NCI-H460 (cell line): Measurements from ENCODE around the gene PPP4R4. TPM values are rescaled to one million over a fixed set of nuclear protein-coding genes. Genes with fewer than 3 reads are reported as not detected.
"Not testable (repeated sequence)": the region's sequence is repeated elsewhere in the genome, so short reads cannot be mapped to it uniquely, and the experiment has no call there.

Experiments
- DNase-seq: peaks from one replicate; pipeline ENCODE4 v3.0.0-alpha.2; 2016; ENCODE audit warnings: low read depth; ENCODE audit errors: extremely low read depth
- total RNA-seq: library from RNA; depleted of rRNA; stranded (reverse); fragments of >200 nt; shearing (Covaris generic); gene quantifications from 2 replicates; pipeline ENCODE4 v1.2.3, GENCODE V29; 2014

The PPP4R4 gene
- total RNA-seq, 1 experiment from 2014 or later: 0.35 TPM

DNA sequence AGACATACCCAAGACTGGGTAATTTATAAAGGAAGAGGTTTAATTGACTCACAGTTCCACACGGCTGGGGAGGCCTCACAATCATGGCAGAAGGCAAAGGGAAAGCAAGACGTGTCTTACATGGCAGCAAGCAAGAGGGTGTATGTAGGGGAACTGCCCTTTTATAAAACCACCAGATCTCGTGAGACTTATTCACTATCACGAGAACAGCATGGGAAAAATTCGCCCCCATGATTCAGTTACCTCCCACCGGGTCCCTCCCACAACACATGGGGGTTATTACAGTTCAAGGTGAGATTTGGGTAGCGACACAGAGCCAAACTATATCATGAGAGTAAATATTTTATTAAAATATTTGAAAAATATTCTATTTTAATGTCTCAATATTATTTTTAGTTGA, 94.5 kb downstream of the PPP4R4 start:
- not testable (repeated sequence) for DNase-seq

DNA sequence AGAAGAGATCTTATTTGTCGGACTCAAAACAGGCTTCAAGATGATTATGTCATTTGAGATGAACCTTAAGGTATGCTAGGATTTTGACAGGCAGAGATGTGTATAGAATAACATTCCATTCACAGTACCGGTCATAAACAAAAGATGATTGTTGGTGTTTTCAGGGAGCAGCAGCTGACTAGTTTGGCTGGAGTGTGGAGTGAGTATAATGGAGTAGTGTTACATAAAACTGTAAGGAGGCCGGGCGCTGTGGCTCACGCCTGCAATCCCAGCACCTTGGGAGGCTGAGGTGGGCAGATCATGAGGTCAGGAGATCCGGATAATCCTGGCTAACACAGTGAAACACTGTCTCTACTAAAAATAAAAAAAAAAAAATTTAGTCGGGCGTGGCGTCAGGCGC, 95.0 kb downstream of the PPP4R4 start:
- DNase-seq: no peak

DNA sequence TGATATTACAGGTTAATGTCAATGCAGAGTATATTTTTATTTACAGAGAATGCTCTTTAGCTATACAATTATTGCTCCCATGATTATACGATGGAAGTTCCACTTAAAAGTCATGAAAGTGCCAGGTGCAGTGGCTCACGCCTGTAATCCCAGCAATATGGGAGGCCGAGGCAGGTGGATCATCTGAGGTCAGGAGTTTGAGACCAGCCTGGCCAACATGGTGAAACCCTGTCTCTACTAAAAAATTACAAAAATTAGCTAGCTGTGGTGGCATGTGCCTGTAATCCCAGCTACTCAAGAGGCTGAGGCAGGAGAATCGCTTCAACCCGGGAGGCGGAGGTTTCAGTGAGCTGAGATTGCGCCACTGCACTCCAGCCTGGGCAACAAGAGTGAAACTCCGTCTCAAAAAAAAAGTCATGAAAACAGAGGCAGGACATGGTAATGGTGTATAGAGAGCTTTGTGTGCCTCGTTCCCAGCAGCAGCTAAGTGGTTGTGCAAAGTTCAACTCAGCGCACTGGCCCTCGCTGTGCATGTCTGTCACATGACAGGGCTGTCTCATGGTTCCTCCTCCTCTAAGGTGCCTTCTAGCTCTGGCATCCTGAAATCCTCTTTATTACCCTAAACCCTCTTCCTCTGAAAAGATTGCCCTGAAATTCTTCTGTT, 102.9 kb downstream of the PPP4R4 start:
- not testable (repeated sequence) for DNase-seq

DNA sequence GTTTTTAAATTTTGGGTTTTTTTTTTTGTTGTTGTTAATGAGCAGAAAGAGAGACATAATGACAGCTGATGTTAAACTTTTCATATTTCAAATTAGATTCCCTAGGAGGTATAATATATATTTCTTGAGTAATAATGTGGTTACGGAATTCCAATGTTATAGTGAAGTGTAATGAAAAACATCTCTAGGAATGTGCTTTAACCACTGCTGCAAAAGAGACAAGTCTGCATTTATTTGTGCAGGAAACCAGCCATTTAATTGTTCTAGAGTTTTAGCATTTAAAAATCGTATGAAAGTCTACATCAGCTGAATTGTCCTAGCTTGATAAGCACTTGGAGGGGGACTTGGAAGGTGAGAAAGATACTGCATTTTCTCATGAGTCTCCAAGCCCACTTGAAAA, 104.6 kb downstream of the PPP4R4 start:
- DNase-seq: no peak

DNA sequence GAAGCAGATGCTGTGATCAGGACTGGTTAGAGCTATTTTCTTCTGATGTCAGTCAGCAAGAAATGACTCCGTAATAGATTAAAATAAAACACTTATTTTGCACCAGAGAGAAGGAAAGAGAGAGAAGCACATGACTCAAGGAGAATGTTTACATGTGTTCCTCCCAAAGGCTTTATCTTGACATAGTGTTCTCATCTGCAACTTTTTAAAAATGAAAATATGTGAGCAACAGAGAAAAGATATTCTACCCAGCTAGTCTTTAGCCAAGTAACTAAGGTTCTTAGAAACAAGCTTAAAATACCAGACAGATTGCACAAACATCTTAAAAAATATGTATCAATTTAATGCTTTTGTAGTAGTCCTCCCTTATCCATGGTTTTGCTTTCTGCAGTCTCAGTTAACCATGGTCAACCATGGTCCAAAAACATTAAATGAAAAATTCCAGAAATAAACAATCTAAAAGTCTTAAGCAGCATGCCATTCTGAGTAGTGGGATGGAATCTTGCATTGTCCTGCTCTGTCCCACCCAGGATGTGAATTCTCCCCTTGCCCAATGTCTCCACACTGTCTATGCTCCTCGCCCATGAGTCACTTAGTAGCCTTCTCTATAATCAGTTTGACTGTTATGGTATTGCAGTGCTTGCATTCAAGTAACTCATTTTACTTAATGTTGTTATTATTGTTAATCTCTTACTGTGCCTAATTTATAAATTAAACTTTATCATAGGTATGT, 109.0 kb downstream of the PPP4R4 start:
- no peak for DNase-seq

DNA sequence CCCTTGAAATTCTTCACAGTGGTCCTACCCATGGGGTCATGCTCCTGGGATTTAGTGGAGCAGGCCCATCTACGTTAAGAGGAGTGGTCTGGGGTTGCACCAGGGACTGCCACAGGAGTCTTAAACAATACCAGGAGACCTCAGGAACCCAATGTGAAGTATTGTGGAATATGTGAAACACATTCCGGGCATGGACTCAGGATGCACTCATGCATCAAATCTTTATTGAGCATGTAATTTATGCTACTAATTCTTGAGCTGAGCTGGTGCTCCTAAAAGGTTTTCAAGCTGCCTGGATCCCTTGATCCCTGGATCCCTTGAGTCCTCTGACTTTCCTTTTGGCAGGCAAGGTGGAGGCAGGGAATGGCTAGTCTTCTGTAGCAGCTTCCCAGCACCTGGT, 110.1 kb downstream of the PPP4R4 start:
- no peak for DNase-seq

DNA sequence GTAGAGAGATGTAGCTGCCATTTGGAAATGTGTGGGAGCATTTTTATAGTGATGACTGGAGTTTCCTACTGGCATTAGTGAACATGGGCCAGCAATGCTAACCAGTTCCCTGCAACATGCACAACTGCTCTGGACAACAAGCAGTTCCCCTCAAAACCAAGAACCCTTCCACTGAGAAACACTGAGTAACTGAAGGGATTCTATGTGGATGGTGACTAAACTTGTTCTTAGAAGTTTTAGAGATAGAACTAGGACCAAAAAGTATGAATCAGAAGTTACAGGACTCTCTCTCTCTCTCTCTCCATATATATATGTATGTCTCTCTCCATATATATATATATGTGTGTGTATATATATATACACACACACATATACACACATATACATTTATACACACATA, 111.0 kb downstream of the PPP4R4 start:
- DNase-seq: no peak

DNA sequence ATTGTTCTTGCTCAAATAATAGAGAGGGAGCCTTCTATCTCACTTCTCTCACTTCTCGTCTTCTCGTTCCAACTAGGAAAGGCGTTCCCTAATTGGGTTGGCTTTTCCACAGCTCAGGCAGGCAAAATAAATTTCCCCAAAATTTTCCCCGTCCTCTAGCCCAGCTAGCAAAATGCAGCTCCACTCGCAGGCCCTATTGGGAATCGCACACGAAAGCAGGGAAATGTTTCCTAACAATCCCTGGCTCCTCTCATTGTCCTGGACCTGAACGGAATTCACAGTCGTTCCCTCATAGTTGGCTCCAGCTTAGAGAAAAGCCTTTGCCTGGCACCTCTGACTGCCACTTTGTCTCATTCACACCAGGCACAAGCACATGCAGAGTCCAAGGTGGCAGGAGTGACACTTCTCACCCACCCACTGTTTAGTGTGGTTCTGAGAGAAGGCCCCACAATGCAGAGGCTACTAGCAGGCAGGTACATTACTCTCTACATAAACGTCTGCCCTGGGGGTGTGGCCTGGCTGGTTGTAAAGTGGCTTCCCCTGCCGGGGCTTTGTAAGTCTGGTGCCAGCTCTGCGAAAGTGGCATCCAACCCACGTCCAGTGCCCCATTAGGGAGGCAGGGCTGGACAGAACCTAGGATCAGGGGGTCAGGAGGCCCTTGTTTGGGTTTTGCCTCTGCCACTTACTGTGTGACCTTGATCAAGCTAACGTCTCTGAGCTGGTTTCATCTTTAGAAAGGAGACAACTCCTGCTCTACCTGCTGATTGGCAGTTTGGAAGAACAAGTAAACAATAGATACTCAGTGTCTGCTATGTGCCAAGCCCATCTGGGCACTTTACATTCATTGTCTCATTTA, 114.7 kb downstream of the PPP4R4 start:
- DNase-seq: no peak

DNA sequence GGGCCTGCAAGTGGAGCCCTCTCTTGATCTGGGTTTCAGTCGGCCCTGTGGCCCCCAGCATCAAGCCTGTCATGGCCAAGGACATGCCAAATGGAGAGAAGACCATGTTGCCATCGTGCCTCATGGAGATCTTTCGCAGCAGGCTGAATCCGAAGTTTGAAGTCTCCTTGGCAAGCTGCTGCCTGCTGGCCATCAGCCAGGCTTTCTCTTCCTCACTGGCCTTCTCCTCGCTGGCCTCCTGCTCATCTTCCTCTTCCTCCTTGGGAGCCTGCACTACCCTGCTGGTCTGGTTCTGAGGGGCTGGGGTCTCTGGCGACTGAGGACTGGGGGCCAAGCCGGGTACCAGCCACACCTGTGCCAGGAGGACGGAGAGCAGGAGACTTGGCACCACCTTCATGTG, 116.1 kb downstream of the PPP4R4 start:
- DNase-seq: no peak

DNA sequence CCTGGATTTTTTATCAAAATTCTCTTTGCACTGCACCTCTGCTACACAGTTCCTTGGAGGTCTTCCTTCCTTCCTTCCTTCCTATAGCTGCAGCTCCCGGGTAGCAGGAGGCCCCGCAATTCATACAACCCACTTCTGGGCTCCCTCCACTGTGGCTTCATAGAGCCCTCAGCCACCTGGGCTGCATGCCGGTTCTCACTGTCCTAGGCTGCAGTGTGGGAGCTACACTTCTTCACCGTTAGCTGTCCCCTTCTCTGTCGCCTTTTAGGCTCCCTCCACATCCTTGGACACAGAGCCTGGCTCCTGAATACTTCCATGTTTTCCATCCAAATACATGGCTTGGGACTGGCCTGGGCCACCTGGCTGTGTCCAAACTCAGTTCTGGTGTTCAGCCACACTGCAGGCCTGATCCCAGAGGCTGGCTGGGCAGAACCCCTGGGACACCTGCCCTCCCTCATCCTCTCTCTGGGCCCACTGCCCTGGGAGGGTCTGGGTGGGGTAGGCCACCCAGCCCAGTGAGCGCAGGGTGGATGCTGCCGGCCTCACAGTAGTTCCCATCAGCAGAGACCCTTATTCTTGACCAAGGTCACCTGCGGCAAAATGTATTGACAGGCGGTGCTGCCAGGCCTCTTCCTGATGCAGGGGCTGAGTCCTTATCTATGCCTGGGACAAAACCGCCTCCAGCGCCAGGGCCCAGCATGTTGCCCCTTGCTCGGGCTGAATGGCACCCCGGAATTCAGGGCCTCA, 117.2 kb downstream of the PPP4R4 start:
- no peak for DNase-seq

DNA sequence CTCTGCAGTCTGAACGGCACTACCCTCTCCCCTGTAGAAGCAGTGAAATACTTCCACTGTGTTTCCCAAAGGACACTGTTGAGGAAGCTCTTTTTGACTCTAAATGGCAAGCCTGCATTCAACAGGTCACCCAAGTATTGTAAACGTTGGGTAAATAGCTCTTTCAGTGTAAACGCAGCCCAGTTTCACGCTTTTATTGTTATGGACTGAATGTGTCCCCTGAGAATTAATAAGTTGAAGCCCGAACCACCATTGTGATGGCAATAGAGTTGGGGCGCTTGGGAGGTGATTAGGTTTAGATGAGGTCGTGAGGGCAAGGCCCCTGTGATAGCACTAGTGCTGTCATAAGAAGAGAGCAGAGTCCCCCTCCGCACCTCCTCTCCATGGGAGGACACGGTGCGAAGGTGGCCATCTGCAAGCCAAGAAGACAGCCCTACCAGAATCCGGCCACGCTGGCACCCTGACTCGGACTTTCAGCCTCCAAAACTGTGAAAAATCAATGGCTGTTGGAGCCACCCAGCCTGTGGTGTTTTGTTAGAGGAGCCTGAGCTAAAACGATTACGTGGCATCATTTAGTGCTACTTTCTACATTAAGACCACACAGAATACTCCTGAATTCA, 117.9 kb downstream of the PPP4R4 start:
- no peak for DNase-seq

DNA sequence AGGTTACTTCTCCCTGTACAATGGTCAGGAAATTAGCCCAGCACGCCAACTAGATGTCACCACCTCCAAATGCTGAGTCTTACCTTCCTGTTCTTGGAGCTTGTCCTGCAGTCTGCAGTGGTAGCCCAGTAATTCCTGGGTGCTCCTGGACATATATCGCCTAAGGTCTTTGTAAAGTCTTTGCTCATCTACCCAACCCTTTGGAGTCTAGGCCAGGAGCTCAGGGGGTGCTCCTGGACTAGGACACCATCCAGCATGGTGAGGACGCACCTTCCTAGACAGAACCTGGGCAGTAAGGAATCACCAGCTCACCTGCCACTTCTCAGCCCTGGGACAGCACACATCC, 118.4 kb downstream of the PPP4R4 start:
- DNase-seq: no peak

DNA sequence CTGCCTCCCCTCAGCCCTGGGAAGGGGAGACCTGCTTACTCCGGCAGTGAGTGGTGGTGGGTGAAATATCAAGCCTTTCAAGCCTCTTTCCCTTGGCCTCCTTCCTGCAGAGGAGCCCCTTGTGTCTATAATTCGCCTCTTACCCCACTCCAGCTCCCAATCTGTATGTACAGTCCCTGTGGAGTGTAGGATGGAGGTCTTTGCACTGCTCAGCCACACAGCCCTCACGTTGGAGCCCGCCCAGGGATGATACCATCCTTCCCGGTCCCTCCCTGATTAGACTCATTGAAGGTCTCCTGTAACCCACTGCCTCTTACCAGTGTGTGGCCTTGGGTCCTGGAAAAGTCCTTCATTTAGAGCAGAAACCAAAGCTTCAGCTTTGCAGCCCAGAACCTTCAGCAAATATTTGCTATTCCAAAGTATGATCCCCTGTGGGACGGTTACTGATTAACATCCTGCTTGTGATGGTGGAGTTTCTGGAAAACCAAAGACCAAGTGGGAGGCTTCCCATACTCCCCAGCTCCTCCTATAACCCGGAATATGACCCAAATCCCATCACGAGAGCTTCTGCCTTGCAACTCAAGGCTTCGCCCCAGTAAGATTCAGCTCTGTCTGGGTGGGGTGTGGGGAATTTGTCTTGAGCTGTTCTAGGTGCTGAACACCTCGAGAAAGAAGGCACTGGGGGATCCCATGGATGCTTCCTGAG, 118.9 kb downstream of the PPP4R4 start, which contains the start of gene SERPINA10:
SERPINA10 (minus strand) TSS at position 397 of the 706 bp plus-strand sequence. CDS start 2,675 bp downstream, outside the sequence.
- no peak for DNase-seq

DNA sequence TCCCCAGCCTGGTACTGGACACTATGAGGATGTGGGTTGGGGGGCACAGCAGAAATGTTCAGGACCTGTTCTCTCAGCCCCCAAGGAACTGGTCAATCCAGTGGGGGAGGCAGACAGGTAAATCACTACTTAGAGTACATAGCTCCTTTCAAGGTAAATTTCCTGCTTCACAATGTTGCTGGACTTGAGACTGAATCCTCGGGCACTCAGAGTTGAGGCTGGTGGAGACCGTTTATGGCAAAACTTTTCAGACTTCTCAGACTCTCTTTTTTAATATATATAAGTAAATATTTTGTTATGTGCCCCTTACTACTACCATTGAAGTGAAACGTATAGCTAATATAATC, 119.4 kb downstream of the PPP4R4 start:
- DNase-seq: no peak

DNA sequence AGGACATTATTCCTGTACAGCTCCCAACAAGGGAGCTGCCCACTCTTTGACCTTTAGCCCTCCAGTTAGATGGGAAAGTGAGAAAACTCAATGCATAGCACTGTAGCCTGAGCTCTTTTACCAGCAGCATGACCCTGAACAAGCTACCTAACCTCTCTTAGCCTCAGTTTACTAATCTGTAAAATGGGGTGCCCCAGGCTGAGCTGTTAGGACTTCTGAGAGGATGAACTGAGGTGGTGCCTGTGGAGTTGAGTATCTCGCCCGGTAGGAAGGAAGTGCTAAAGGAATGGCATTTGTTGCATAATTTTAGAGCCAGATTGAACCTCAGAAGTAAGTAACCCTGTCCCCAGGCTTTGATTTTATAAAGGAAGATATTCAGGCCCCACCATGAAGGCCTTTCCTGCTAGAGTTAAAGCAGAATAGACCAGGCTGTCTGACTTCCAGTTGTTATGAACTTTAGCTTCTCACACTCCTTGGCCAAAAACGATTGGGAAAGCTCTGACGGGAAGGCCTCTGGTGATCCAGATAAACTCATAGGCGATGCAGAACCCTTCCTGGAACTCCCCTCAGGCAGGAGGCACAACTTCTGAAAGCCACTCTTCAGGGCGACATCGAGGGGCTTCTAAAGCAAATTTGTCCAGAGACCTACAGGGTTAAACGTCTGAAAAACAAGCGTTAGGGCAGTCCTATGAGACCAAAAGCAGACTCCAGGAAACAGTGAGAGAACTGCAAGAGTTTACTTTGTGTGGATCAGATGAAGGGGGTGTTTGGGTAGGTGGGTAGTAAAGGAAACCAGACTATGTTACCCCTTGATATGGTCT, 121.4 kb downstream of the PPP4R4 start:
- no peak for DNase-seq

DNA sequence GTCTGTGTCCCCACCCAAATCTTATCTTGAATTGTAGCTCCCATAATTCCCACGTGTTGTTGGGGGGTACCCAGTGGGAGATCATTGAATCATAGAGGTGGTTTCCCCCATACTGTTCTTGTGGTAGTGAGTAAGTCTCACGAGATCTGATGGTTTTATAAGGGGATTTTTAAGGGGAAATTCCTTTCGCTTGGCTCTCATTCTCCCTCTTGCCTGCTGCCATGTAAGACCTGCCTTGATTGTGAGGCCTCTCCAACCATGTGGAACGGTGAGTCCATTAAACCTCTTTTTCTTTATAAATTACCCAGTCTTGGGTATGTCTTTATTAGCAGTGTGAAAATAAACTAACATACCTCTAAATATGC, 122.0 kb downstream of the PPP4R4 start:
- DNase-seq: not testable (repeated sequence)

DNA sequence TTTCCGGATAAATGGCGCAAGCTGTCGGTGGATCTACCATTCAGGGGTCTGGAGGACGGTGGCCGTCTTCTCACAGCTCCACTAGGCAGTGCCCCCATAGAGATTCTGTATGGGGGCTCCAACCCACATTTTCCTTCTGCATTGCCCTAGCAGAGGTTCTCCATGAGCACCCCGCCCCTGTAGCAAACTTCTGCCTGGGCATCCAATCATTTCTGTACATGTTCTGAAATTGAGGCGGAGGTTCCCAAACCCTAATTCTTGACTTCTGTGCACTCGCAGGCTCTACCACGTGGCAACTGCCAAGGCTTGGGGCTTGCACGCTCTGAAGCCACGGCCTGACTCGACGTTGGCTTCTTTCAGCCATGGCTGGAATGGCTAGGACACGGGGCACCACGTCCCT, 124.0 kb downstream of the PPP4R4 start:
- no peak for DNase-seq

DNA sequence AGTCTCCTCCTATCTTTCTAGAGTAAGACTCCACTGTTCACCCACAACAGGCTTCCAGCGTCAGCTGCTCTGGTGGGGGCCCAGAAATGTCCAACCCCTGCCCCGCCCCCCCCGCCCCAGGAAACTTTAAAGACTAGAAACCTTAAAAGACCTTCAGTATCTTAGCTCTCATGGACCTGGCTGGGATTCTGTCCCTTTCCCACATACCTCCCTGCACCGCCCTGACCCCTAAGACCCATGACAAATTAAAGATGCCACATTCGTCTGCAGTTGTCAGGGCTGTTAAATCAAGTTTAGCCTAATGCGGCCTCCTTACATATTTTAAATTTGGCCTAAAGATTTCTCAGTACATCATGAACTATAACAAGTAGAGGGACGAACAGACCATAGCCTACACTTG, 129.0 kb downstream of the PPP4R4 start:
- DNase-seq: no peak

DNA sequence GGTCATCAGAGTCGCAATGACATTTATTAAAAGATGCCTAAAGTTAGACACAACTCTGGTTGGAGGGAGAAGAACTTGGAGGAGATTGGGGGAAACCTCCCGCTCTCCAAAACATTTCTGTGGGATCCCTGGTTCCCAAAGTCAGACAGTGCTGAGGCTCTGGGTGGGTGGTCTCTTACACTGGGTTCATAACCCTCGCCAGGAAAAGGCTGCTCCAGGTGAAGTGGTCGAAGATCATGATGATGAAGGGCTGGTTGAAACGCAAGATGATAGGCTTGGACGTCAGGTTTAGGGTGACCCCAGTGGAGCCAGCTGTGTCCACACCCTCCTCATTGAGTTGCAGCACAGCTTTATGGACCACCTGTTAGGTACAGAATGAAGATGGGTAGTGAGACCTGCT, 130.1 kb downstream of the PPP4R4 start:
- DNase-seq: no peak
